Measurements from ENCODE around the gene KRTAP4-9. TPM values are rescaled to one million over a fixed set of nuclear protein-coding genes. Genes with fewer than 3 reads are reported as not detected.

Gene KRTAP4-9
- total RNA-seq, 4 donors from 2014 or later: not detected

- no peaks in the 10 kb centered on the region for H3K4me1 ChIP-seq
- no peaks in the 10 kb centered on the region for H3K9me3 ChIP-seq
- H3K36me3 ChIP-seq: no peaks in the 10 kb centered on the region
- TF ChIP-seq EP300 (IDR thresholded peaks at IDR 0.05) (no peak), CTCF (IDR thresholded peaks at IDR 0.05) (no peak), POLR2A (IDR thresholded peaks at IDR 0.05) (no peak)
- WGBS, 2 donors: 61 to 86% methylated on average over 2 of the region's 2 CpGs
- DNase-seq (ENCODE audit: low spot score in 2 of 2): no peak
- H3K27ac ChIP-seq: no peak within 1 kb of the TSS
- H3K4me3 ChIP-seq: no peak within 1 kb of the TSS
- no peaks in the 10 kb centered on the region for H3K27me3 ChIP-seq
These were observed 44.4 kb downstream of the KRTAP4-9 start, which contains the start of gene KRTAP4-5 for GRCh38 chr17:41149652-41149985. KRTAP4-5 (minus strand) TSS chr17:41149825; CDS start chr17:41149767, 58 bp downstream.

- H3K9me3 ChIP-seq: no peaks in the 10 kb centered on the region
- WGBS, 2 donors: 83 to 91% methylated on average over 4 of the region's 4 CpGs
These were observed 44.8 kb downstream of the KRTAP4-9 start for GRCh38 chr17:41150026-41150425.

GRCh38 chr17:41151525-41151924 is 46.3 kb downstream of the KRTAP4-9 start:
- 74 to 81% methylated on average over 2 of the region's 2 CpGs for WGBS, 2 donors
- H3K27ac ChIP-seq: no peak overlapping the region
- H3K4me3 ChIP-seq: no peak overlapping the region
- H3K27me3 ChIP-seq: no peaks in the 10 kb centered on the region
- no peaks in the 10 kb centered on the region for H3K9me3 ChIP-seq
- no peak for DNase-seq (ENCODE audit: low spot score in 2 of 2)
- H3K4me1 ChIP-seq: no peaks in the 10 kb centered on the region
- TF ChIP-seq CTCF (IDR thresholded peaks at IDR 0.05): no peak
- H3K36me3 ChIP-seq: no peaks in the 10 kb centered on the region

More at GRCh38 chr17:41150026-41150425, 44.8 kb downstream of the KRTAP4-9 start:
- Histone ChIP-seq H3K36me3 (no peaks in the 10 kb centered on the region), H3K4me3 (no peak overlapping the region), H3K27me3 (no peaks in the 10 kb centered on the region), H3K27ac (no peak overlapping the region), H3K4me1 (no peaks in the 10 kb centered on the region)
- DNase-seq (ENCODE audit: low spot score in 2 of 2): no peak
- TF ChIP-seq POLR2A (IDR thresholded peaks at IDR 0.05) (no peak), EP300 (IDR thresholded peaks at IDR 0.05) (no peak), CTCF (IDR thresholded peaks at IDR 0.05) (no peak)

GRCh38 chr17:41153856-41154255 is 48.7 kb downstream of the KRTAP4-9 start:
- no peaks in the 10 kb centered on the region for H3K9me3 ChIP-seq
- no peaks in the 10 kb centered on the region for H3K36me3 ChIP-seq
- H3K4me3 ChIP-seq: no peak overlapping the region
- no peak overlapping the region for H3K27ac ChIP-seq
- H3K4me1 ChIP-seq: no peaks in the 10 kb centered on the region
- no peak for TF ChIP-seq EP300 (IDR thresholded peaks at IDR 0.05)
- 14 to 22% methylated on average over 2 of the region's 2 CpGs for WGBS, 2 donors
- DNase-seq (ENCODE audit: low spot score in 2 of 2): no peak
- H3K27me3 ChIP-seq: no peaks in the 10 kb centered on the region

Other genes starting within 250 kb of the KRTAP4-9 start
- not detected for gene KRT12, start 238.2 kb upstream of the KRTAP4-9 start, total RNA-seq
- not detected for gene KRT20, start 220.1 kb upstream of the KRTAP4-9 start, total RNA-seq
- gene KRT23, start 167.7 kb upstream of the KRTAP4-9 start, total RNA-seq: not detected
- gene KRT39, start 138.4 kb upstream of the KRTAP4-9 start, total RNA-seq: not detected
- gene KRT40, start 121.1 kb upstream of the KRTAP4-9 start, total RNA-seq: not detected
- not detected for gene KRTAP3-3, start 111.2 kb upstream of the KRTAP4-9 start, total RNA-seq
- not detected for gene KRTAP3-2, start 105.5 kb upstream of the KRTAP4-9 start, total RNA-seq
- gene KRTAP3-1, start 96.3 kb upstream of the KRTAP4-9 start, total RNA-seq: not detected
- under 1 TPM in 1 of 4 donors, not detected in 3; 0.60 TPM for gene KRTAP1-5, start 78.2 kb upstream of the KRTAP4-9 start, total RNA-seq
- not detected for gene KRTAP1-4, start 75.2 kb upstream of the KRTAP4-9 start, total RNA-seq
- not detected for gene KRTAP1-3, start 70.5 kb upstream of the KRTAP4-9 start, total RNA-seq
- gene KRTAP1-1, start 63.9 kb upstream of the KRTAP4-9 start, total RNA-seq: not detected
- gene KRTAP2-1, start 58.1 kb upstream of the KRTAP4-9 start, total RNA-seq: not detected
- not detected for gene KRTAP2-2, start 50.2 kb upstream of the KRTAP4-9 start, total RNA-seq
- gene KRTAP2-3, start 45.3 kb upstream of the KRTAP4-9 start, total RNA-seq: not detected
- not detected for gene KRTAP2-4, start 39.5 kb upstream of the KRTAP4-9 start, total RNA-seq
- not detected for gene KRTAP4-7, start 21.2 kb upstream of the KRTAP4-9 start, total RNA-seq
- gene KRTAP4-8, start 7.2 kb upstream of the KRTAP4-9 start, total RNA-seq: not detected
- gene KRTAP4-16, start 3.2 kb upstream of the KRTAP4-9 start, total RNA-seq: not detected
- not detected for gene KRTAP4-11, start 13.0 kb downstream of the KRTAP4-9 start, total RNA-seq
- gene KRTAP4-12, start 18.8 kb downstream of the KRTAP4-9 start, total RNA-seq: not detected
- gene KRTAP4-6, start 35.2 kb downstream of the KRTAP4-9 start, total RNA-seq: not detected
- gene KRTAP4-5, start 44.4 kb downstream of the KRTAP4-9 start, total RNA-seq: not detected
- not detected for gene KRTAP4-4, start 55.4 kb downstream of the KRTAP4-9 start, total RNA-seq
- not detected for gene KRTAP4-3, start 62.8 kb downstream of the KRTAP4-9 start, total RNA-seq
- gene KRTAP4-2, start 72.8 kb downstream of the KRTAP4-9 start, total RNA-seq: not detected
- not detected for gene KRTAP4-1, start 79.5 kb downstream of the KRTAP4-9 start, total RNA-seq
- gene KRTAP9-1, start 84.5 kb downstream of the KRTAP4-9 start, total RNA-seq: not detected
- gene KRTAP9-2, start 121.3 kb downstream of the KRTAP4-9 start, total RNA-seq: not detected
- not detected for gene KRTAP9-3, start 127.1 kb downstream of the KRTAP4-9 start, total RNA-seq
- not detected for gene KRTAP9-8, start 132.6 kb downstream of the KRTAP4-9 start, total RNA-seq
- not detected for gene KRTAP9-4, start 144.3 kb downstream of the KRTAP4-9 start, total RNA-seq
- gene KRTAP9-9, start 150.0 kb downstream of the KRTAP4-9 start, total RNA-seq: not detected
- not detected for gene KRTAP9-6, start 160.0 kb downstream of the KRTAP4-9 start, total RNA-seq
- gene KRTAP9-7, start 170.3 kb downstream of the KRTAP4-9 start, total RNA-seq: not detected
- gene KRTAP29-1, start 197.5 kb downstream of the KRTAP4-9 start, total RNA-seq: not detected
- gene KRTAP16-1, start 203.9 kb downstream of the KRTAP4-9 start, total RNA-seq: not detected
- gene KRTAP17-1, start 210.3 kb downstream of the KRTAP4-9 start, total RNA-seq: not detected
- not detected for gene KRT33A, start 245.4 kb downstream of the KRTAP4-9 start, total RNA-seq